Esophagus muscularis mucosa (tissue), 4 donors: ENCODE results near the gene CPNE6. TPM values are rescaled to one million over a fixed set of nuclear protein-coding genes. Genes with fewer than 3 reads are reported as not detected.

ENCODE experiments used
- DNase-seq: peaks from one replicate; pipeline ENCODE4 v3.0.0-alpha.2; 2017; ENCODE audit errors: extremely low spot score
- H3K27ac ChIP-seq, 4 donors: fragments of 200-600 bp; sonication (generic); replicated peaks in 1 of 4; 1 replicate in 3 of 4; 2 replicates in 1 of 4; pipeline ENCODE4 v1.5.1; 2016 to 2019; ENCODE audit warnings: mild to moderate bottlenecking in 1 of 4
- H3K27me3 ChIP-seq, 4 donors: fragments of 200-600 bp; sonication (generic); one replicate each; pipeline versions ENCODE4 v1.5.1 to v1.6.0; 2016 to 2019
- H3K36me3 ChIP-seq, 4 donors: fragments of 200-600 bp; sonication (generic); one replicate each; pipeline ENCODE4 v1.5.1; 2016 to 2019
- H3K4me1 ChIP-seq, 4 donors: fragments of 200-600 bp; sonication (generic); one replicate each; pipeline ENCODE4 v1.5.1; 2016 to 2019
- H3K4me3 ChIP-seq, 4 donors: fragments of 200-600 bp; sonication (generic); 1 replicate in 2 of 4; 2 replicates in 2 of 4; pipeline ENCODE4 v1.5.1; 2016 to 2019; ENCODE audit warnings: mild to moderate bottlenecking in 4 of 4, moderate library complexity in 1 of 4
- H3K9me3 ChIP-seq, 4 donors: fragments of 200-600 bp; sonication (generic); 1 replicate in 3 of 4; 2 replicates in 1 of 4; pipeline ENCODE4 v1.5.1; 2016 to 2019
- CTCF ChIP-seq, 3 experiments: fragments of 200-600 bp in 2 of 3; fragments of 450-650 bp in 1 of 3; sonication (generic) in 2 of 3; IDR thresholded peaks; one replicate each; pipeline ENCODE4 v1.5.1; 2017 to 2019; ENCODE audit warnings: antibody characterized with exemption in 3 of 3, mild to moderate bottlenecking in 2 of 3, moderate library complexity in 1 of 3
- EP300 ChIP-seq: sonication (generic); formaldehyde crosslinking; IDR thresholded peaks from one replicate; pipeline ENCODE4 v1.6.1; 2017; ENCODE audit warnings: antibody characterized with exemption
- POLR2A ChIP-seq: fragments of 450-650 bp; IDR thresholded peaks from one replicate; pipeline ENCODE4 v1.6.1; 2017; ENCODE audit warnings: antibody characterized with exemption, moderate library complexity, mild to moderate bottlenecking, low read depth
- POLR2AphosphoS5 ChIP-seq, 2 donors: sonication (generic); formaldehyde crosslinking; IDR thresholded peaks; one replicate each; pipeline ENCODE4 v1.6.1; 2017; ENCODE audit warnings: antibody characterized with exemption in 2 of 2
- WGBS: methylation state at CpG from one replicate; pipeline ENCODE4 v1.1.5; 2018; 5-methylcytosine and 5-hydroxymethylcytosine counted together
- intact Hi-C: fragments of 100-400 bp; cut with DNase I; formaldehyde crosslinking; loops from one replicate; pipeline ENCODE4 v1.15.1; 2023
- total RNA-seq, 4 donors: library from RNA; depleted of rRNA; stranded (reverse); fragments of >200 nt; gene quantifications; one replicate each; pipeline versions ENCODE4 v1.1.0 to v1.2.1, GENCODE V29; 2016

CPNE6 gene
- total RNA-seq, 4 donors from 2014 or later, result 0.26 to 0.34 (median 0.33) TPM; not detected in 1

DNA sequence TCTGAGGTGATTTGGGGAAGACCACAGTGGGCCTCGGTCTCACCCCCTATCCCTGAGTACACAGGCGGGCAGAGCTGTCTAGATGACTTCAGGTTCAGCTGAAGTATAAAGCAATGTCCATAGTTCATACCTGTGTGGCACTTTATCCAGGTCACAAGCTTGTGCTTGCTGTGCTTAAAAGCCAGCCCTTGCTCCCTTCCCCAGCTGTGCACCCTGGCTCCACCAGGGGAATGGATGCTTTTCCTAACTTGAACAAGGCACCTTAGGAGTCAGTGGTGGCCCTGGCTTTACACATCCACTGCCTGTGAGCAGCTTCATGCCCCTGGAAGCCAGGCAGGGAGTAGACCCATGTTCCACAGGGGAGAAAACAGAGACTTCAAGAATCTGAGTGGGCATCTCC is 14.1 kb upstream of the CPNE6 start:
- no peak overlapping the region for H3K27ac ChIP-seq
- no peak for DNase-seq
- no peaks in the 10 kb centered on the region for H3K36me3 ChIP-seq
- intact Hi-C loops, result no loop called here
- H3K4me3 ChIP-seq, result no peak overlapping the region
- H3K27me3 ChIP-seq, result peaks cover 0 to 16% (median 0%) of the 10 kb centered on the region in 4 donors
- 100% methylated on average over 2 of the region's 2 CpGs for WGBS
- no peaks in the 10 kb centered on the region for H3K9me3 ChIP-seq
- peaks cover 5 to 17% (median 11%) of the 10 kb centered on the region in 4 donors for H3K4me1 ChIP-seq
- TF ChIP-seq POLR2A (no peak), EP300 (no peak), CTCF (IDR thresholded peaks at IDR 0.05) (no peak), POLR2AphosphoS5 (IDR thresholded peaks at IDR 0.05) (no peak)

GRCh38 chr14:24057867-24058259 is 13.5 kb upstream of the CPNE6 start:
- WGBS, result 53% methylated on average over 3 of the region's 14 CpGs
- H3K4me3 ChIP-seq, result no peak overlapping the region
- intact Hi-C loops, result loop anchor here (2.0 kb wide), 2 partner anchors 33 to 51 kb away; no protein-coding TSS in a partner anchor
- peaks cover 0 to 16% (median 0%) of the 10 kb centered on the region in 4 donors for H3K27me3 ChIP-seq
- H3K27ac ChIP-seq, result no peak overlapping the region
- no peak for DNase-seq
- peaks cover 0 to 11% (median 5%) of the 10 kb centered on the region in 4 donors for H3K4me1 ChIP-seq
- TF ChIP-seq EP300 (no peak), POLR2A (no peak), CTCF (IDR thresholded peaks at IDR 0.05) (no peak), POLR2AphosphoS5 (IDR thresholded peaks at IDR 0.05) (no peak)
- H3K9me3 ChIP-seq, result no peaks in the 10 kb centered on the region
- H3K36me3 ChIP-seq, result no peaks in the 10 kb centered on the region

GRCh38 chr14:24058260-24058950 is 13.0 kb upstream of the CPNE6 start:
- no peak overlapping the region for H3K27ac ChIP-seq
- WGBS, result 43% methylated on average over 5 of the region's 7 CpGs
- peaks cover 0 to 16% (median 0%) of the 10 kb centered on the region in 4 donors for H3K27me3 ChIP-seq
- H3K4me1 ChIP-seq, result peaks cover 0 to 9% (median 4%) of the 10 kb centered on the region in 4 donors
- no peaks in the 10 kb centered on the region for H3K9me3 ChIP-seq
- intact Hi-C loops, result loop anchor here (2.0 kb wide), 2 partner anchors 32 to 50 kb away; no protein-coding TSS in a partner anchor
- no peaks in the 10 kb centered on the region for H3K36me3 ChIP-seq
- H3K4me3 ChIP-seq, result no peak overlapping the region
- TF ChIP-seq CTCF (IDR thresholded peaks at IDR 0.05) (peak; percentile 88 to 93 (median 91)), POLR2AphosphoS5 (IDR thresholded peaks at IDR 0.05) (peak in 1 of 2 donors; percentile 68), POLR2A (no peak)
- peak; percentile 96 for DNase-seq

DNA sequence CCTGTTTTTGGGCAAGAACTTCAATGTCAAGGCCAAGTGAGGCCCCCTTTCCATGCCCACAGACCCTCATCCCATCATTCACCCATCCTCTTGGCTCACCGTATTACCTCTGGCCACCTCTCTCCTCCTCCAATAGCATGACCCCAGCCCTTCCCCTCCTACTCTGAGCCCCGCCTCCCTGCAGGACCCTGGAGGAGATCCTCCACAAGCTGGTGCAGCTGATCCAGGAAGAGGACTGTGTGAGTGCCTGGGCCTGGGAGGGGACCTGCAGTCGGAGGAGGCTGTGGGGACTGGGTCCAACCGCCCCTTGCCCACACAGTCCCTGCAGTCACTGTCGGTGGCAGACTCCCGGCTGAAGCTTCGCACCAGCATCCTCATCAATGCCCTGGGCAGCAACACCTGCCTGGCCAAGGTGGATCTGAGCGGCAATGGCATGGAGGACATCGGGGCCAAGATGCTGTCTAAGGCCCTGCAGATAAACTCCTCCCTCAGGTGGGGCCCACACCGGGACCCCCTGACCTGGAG is 12.3 kb upstream of the CPNE6 start:
- H3K27ac ChIP-seq, result no peak overlapping the region
- peaks cover 0 to 9% (median 4%) of the 10 kb centered on the region in 4 donors for H3K4me1 ChIP-seq
- DNase-seq, result no peak
- H3K4me3 ChIP-seq, result no peak overlapping the region
- 90% methylated on average over 10 of the region's 10 CpGs for WGBS
- peaks cover 0 to 16% (median 0%) of the 10 kb centered on the region in 4 donors for H3K27me3 ChIP-seq
- intact Hi-C loops, result loop anchor here (2.0 kb wide), 2 partner anchors 32 to 50 kb away; no protein-coding TSS in a partner anchor
- H3K9me3 ChIP-seq, result no peaks in the 10 kb centered on the region
- TF ChIP-seq POLR2AphosphoS5 (IDR thresholded peaks at IDR 0.05) (no peak), CTCF (IDR thresholded peaks at IDR 0.05) (no peak), POLR2A (no peak), EP300 (no peak)
- no peaks in the 10 kb centered on the region for H3K36me3 ChIP-seq
